Neural cell (in vitro differentiated cells): ENCODE measurements around the gene MEX3A. TPM values are rescaled to one million over a fixed set of nuclear protein-coding genes. Genes with fewer than 3 reads are reported as not detected.

Source experiments
- H2AFZ ChIP-seq: fragments of 200-600, 300-800 bp; sonication (generic), shearing (Covaris generic); 2 replicates; pipeline ENCODE4 v1.6.0; 2014; ENCODE audit warnings: low read depth, mild to moderate bottlenecking, antibody characterized with exemption, low read length, moderate library complexity
- H3F3A ChIP-seq: fragments of 200-600 bp; shearing (Covaris generic); 2 replicates; pipeline ENCODE4 v1.6.1; 2016; ENCODE audit warnings: mild to moderate bottlenecking, moderate library complexity, mixed read lengths, antibody characterized with exemption, low read length; ENCODE audit not compliant: insufficient read depth, poor library complexity, severe bottlenecking
- H3K27ac ChIP-seq: fragments of 200-600, 300-800 bp; sonication (generic), shearing (Covaris generic); 2 replicates; pipeline ENCODE4 v1.5.1; 2014; ENCODE audit warnings: mild to moderate bottlenecking, low read length, moderate library complexity
- H3K27me3 ChIP-seq: fragments of 300-800, 200-600 bp; sonication (generic), shearing (Covaris generic); 2 replicates; pipeline ENCODE4 v1.6.0; 2014; ENCODE audit warnings: mild to moderate bottlenecking, low read depth, low read length, moderate library complexity; ENCODE audit not compliant: insufficient read depth
- H3K36me3 ChIP-seq: fragments of 300-800, 200-600 bp; sonication (generic), shearing (Covaris generic); 2 replicates; pipeline ENCODE4 v1.5.1; 2014; ENCODE audit warnings: mild to moderate bottlenecking, antibody characterized with exemption, low read length, moderate library complexity; ENCODE audit not compliant: insufficient read depth
- H3K4me2 ChIP-seq: fragments of 300-800, 200-600 bp; sonication (generic), shearing (Covaris generic); 2 replicates; pipeline ENCODE4 v1.6.0; 2014; ENCODE audit warnings: mild to moderate bottlenecking, low read length
- H3K4me3 ChIP-seq: fragments of 300-800, 200-600 bp; sonication (generic), shearing (Covaris generic); 2 replicates; pipeline ENCODE4 v1.5.1; 2014; ENCODE audit warnings: mild to moderate bottlenecking, low read length, moderate library complexity
- H3K79me2 ChIP-seq: fragments of 200-600 bp; shearing (Covaris generic); replicated peaks from 2 replicates; pipeline ENCODE4 v1.6.0; 2014; ENCODE audit warnings: mild to moderate bottlenecking, low read length, moderate library complexity; ENCODE audit not compliant: insufficient read depth
- H3K9ac ChIP-seq: fragments of 300-800, 200-600 bp; sonication (generic), shearing (Covaris generic); 2 replicates; pipeline ENCODE4 v1.6.1; 2016; ENCODE audit warnings: mild to moderate bottlenecking, low read length, mixed read lengths
- H3K9me2 ChIP-seq: fragments of 200-600 bp; shearing (Covaris generic); 2 replicates; pipeline ENCODE4 v1.6.1; 2016; ENCODE audit warnings: mild to moderate bottlenecking, low read length, mixed read lengths; ENCODE audit not compliant: insufficient read depth
- H3K9me3 ChIP-seq: fragments of 200-600, 300-800 bp; sonication (generic), shearing (Covaris generic); 2 replicates; pipeline ENCODE4 v1.6.1; 2016; ENCODE audit warnings: mild to moderate bottlenecking, mixed run types, low read length, moderate library complexity, mixed read lengths
- H4K20me1 ChIP-seq: fragments of 200-600 bp; shearing (Covaris generic); 2 replicates; pipeline ENCODE4 v1.6.1; 2016; ENCODE audit warnings: mild to moderate bottlenecking, mixed run types; ENCODE audit not compliant: insufficient read depth
- EP300 ChIP-seq: fragments of 450-650 bp; conservative IDR thresholded peaks from 2 replicates; pipeline ENCODE4 v1.6.1; 2014; ENCODE audit warnings: antibody characterized with exemption, mild to moderate bottlenecking, moderate library complexity; ENCODE audit not compliant: poor library complexity, severe bottlenecking
- EZH2 ChIP-seq: fragments of 200-600, 300-800 bp; shearing (Covaris generic), sonication (generic); IDR thresholded peaks from 2 replicates; pipeline ENCODE4 v1.6.1; 2014; ENCODE audit warnings: antibody characterized with exemption, low read length, borderline replicate concordance, mild to moderate bottlenecking; ENCODE audit not compliant: insufficient read depth, poor library complexity, severe bottlenecking
- MXI1 ChIP-seq: fragments of 450-650 bp; conservative IDR thresholded peaks from 2 replicates; pipeline ENCODE4 v1.6.1; 2014; ENCODE audit warnings: antibody characterized with exemption, mild to moderate bottlenecking; ENCODE audit not compliant: poor library complexity, severe bottlenecking
- POLR2AphosphoS5 ChIP-seq: IDR thresholded peaks from 2 replicates; pipeline ENCODE4 v1.6.1; 2012
- RAD21 ChIP-seq: fragments of 450-650 bp; conservative IDR thresholded peaks from 2 replicates; pipeline ENCODE4 v1.6.1; 2014; ENCODE audit warnings: antibody characterized with exemption, mild to moderate bottlenecking, moderate library complexity
- SMC3 ChIP-seq: fragments of 450-650 bp; conservative IDR thresholded peaks from 2 replicates; pipeline ENCODE4 v1.6.1; 2014; ENCODE audit warnings: antibody characterized with exemption, mild to moderate bottlenecking, moderate library complexity; ENCODE audit not compliant: poor library complexity
- TAF1 ChIP-seq: IDR thresholded peaks from 2 replicates; pipeline ENCODE4 v1.6.1; 2012; ENCODE audit warnings: low read depth
- polyA plus RNA-seq: library from polyadenylated mRNA; depleted of rRNA; stranded (reverse); fragments of >200 nt; gene quantifications from 2 replicates; pipeline ENCODE4 v1.2.3, GENCODE V29; 2014
- TF ChIP-seq, protein P1 (sequence below): IDR thresholded peaks from 2 replicates; pipeline ENCODE4 v1.6.1; 2012; ENCODE audit warnings: borderline replicate concordance
- TF ChIP-seq, protein P2 (sequence below): fragments of 450-650 bp; IDR thresholded peaks from 2 replicates; pipeline ENCODE4 v1.5.1; 2014; ENCODE audit warnings: antibody characterized with exemption, mild to moderate bottlenecking, moderate library complexity; ENCODE audit not compliant: poor library complexity, severe bottlenecking

Gene MEX3A
- polyA plus RNA-seq, 1 donor from 2014 or later: 39.8 TPM

DNA sequence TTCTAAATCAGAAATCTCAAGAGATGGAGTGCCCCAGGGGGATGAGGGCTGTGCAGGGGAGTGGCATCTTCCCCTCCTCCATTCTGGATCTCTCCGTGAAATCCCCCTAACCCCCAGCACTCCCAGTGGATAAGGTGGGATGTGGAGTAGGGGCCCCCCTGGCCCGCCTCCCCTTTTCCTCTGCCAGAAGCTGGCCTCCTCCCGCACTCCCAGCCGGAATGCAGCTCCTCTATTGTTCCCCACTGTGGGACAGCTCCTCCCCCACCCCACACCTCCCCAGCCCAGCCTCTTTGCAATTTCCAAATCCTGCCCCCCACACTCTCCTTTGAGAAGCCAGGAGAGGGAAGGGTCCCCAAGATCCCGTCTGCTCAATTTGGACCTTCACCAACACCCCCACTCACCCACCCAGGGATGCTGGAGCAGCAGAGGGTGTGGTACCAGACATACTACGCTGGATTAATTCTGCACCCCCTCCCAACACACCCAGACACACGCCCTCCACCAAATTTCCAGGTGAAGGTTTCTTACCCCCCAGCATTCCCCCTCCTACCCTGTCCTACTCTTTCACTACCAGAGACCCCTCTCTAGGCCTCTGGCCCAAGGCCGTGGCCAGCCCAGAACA, 1.9 kb downstream of the MEX3A start:
- H3F3A ChIP-seq: no peaks in the 10 kb centered on the region
- peaks cover 5% of the 10 kb centered on the region for H3K36me3 ChIP-seq
- H3K27ac ChIP-seq: peak overlapping the region; percentile 85
- H3K4me3 ChIP-seq: peak overlapping the region; percentile 93
- H3K9me2 ChIP-seq: no peaks in the 10 kb centered on the region
- peak overlapping the region; percentile 83 for H3K4me2 ChIP-seq
- H4K20me1 ChIP-seq: peaks cover 51% of the 10 kb centered on the region
- no peak for TF ChIP-seq MXI1
- no peak for TF ChIP-seq TAF1
- TF ChIP-seq, protein P1, sequence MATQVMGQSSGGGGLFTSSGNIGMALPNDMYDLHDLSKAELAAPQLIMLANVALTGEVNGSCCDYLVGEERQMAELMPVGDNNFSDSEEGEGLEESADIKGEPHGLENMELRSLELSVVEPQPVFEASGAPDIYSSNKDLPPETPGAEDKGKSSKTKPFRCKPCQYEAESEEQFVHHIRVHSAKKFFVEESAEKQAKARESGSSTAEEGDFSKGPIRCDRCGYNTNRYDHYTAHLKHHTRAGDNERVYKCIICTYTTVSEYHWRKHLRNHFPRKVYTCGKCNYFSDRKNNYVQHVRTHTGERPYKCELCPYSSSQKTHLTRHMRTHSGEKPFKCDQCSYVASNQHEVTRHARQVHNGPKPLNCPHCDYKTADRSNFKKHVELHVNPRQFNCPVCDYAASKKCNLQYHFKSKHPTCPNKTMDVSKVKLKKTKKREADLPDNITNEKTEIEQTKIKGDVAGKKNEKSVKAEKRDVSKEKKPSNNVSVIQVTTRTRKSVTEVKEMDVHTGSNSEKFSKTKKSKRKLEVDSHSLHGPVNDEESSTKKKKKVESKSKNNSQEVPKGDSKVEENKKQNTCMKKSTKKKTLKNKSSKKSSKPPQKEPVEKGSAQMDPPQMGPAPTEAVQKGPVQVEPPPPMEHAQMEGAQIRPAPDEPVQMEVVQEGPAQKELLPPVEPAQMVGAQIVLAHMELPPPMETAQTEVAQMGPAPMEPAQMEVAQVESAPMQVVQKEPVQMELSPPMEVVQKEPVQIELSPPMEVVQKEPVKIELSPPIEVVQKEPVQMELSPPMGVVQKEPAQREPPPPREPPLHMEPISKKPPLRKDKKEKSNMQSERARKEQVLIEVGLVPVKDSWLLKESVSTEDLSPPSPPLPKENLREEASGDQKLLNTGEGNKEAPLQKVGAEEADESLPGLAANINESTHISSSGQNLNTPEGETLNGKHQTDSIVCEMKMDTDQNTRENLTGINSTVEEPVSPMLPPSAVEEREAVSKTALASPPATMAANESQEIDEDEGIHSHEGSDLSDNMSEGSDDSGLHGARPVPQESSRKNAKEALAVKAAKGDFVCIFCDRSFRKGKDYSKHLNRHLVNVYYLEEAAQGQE: peak; percentile 7
- TF ChIP-seq POLR2AphosphoS5: no peak
- peak overlapping the region; percentile 99 for H3K9ac ChIP-seq
- no peak overlapping the region for H2AFZ ChIP-seq
- H3K79me2 ChIP-seq: peaks cover 95% of the 10 kb centered on the region
- no peaks in the 10 kb centered on the region for H3K9me3 ChIP-seq
- H3K27me3 ChIP-seq: no peaks in the 10 kb centered on the region

DNA sequence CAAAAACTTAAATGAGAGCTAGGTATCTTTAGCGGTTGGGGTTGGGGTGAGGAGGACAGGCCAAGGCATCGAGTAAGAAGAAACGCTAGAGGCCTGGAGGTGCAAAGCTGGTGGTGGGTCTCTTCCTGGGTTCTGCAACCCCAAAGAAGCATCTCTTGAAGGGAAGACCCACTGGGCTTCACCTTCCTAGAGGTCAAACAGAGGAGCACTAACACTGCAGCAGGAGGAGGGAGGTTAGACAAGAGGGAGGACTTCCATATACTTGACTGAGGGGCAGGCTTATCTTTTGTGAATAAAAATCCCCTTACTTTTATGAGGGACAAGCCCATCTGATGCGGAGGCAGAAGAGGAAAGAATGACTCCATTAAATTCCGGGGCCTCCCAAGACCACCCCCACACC, 2.5 kb downstream of the MEX3A start:
- Histone ChIP-seq H3K9me3 (no peaks in the 10 kb centered on the region), H4K20me1 (peaks cover 51% of the 10 kb centered on the region), H3K27ac (peak overlapping the region; percentile 85), H3K9ac (peak overlapping the region; percentile 99), H3K4me2 (peak overlapping the region; percentile 83), H3K9me2 (no peaks in the 10 kb centered on the region), H3K79me2 (peaks cover 95% of the 10 kb centered on the region), H3F3A (no peaks in the 10 kb centered on the region), H3K36me3 (peaks cover 5% of the 10 kb centered on the region), H2AFZ (no peak overlapping the region), H3K27me3 (no peaks in the 10 kb centered on the region), H3K4me3 (peak overlapping the region; percentile 93)
- TF ChIP-seq EZH2 (no peak), MXI1 (no peak), TAF1 (no peak), POLR2AphosphoS5 (no peak), SMC3 (no peak), RAD21 (no peak), EP300 (no peak)
- TF ChIP-seq, protein P1: no peak
- TF ChIP-seq, protein P2, sequence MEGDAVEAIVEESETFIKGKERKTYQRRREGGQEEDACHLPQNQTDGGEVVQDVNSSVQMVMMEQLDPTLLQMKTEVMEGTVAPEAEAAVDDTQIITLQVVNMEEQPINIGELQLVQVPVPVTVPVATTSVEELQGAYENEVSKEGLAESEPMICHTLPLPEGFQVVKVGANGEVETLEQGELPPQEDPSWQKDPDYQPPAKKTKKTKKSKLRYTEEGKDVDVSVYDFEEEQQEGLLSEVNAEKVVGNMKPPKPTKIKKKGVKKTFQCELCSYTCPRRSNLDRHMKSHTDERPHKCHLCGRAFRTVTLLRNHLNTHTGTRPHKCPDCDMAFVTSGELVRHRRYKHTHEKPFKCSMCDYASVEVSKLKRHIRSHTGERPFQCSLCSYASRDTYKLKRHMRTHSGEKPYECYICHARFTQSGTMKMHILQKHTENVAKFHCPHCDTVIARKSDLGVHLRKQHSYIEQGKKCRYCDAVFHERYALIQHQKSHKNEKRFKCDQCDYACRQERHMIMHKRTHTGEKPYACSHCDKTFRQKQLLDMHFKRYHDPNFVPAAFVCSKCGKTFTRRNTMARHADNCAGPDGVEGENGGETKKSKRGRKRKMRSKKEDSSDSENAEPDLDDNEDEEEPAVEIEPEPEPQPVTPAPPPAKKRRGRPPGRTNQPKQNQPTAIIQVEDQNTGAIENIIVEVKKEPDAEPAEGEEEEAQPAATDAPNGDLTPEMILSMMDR: no peak
